GM19467 (cell line): Measurements from ENCODE around the gene B3GLCT.

Experiments used
- ATAC-seq: cut with Tn5 transposase; IDR thresholded peaks from one replicate; pipeline ENCODE4 v1.9.1; 2021; ENCODE audit warnings: mild to moderate bottlenecking, moderate library complexity; ENCODE audit not compliant: unreplicated experiment

The B3GLCT gene

GRCh38 chr13:31267126-31267784 lies 67.5 kb downstream of the B3GLCT start:
- ATAC-seq, result no peak

- no peak for ATAC-seq
Measured at GRCh38 chr13:31274390-31274789, 74.6 kb downstream of the B3GLCT start.

- no peak for ATAC-seq
Measured at GRCh38 chr13:31276421-31276820, 76.6 kb downstream of the B3GLCT start.

- no peak for ATAC-seq
Measured at GRCh38 chr13:31278869-31279268, 79.1 kb downstream of the B3GLCT start.

- no peak for ATAC-seq
Measured at GRCh38 chr13:31282741-31283455, 83.1 kb downstream of the B3GLCT start.

GRCh38 chr13:31286930-31287329 lies 87.2 kb downstream of the B3GLCT start:
- ATAC-seq, result no peak

- ATAC-seq, result no peak
Measured at GRCh38 chr13:31301119-31301518, 101.3 kb downstream of the B3GLCT start.

GRCh38 chr13:31310356-31310755 lies 110.6 kb downstream of the B3GLCT start:
- no peak for ATAC-seq

GRCh38 chr13:31310786-31311185 lies 111.0 kb downstream of the B3GLCT start:
- ATAC-seq, result no peak

- ATAC-seq, result no peak
Measured at GRCh38 chr13:31311921-31312320, 112.1 kb downstream of the B3GLCT start.

- ATAC-seq, result no peak
Measured at GRCh38 chr13:31314961-31315360, 115.2 kb downstream of the B3GLCT start.

- ATAC-seq, result no peak
Measured at GRCh38 chr13:31320946-31321345, 121.2 kb downstream of the B3GLCT start.

- ATAC-seq, result no peak
Measured at GRCh38 chr13:31321457-31321856, 121.7 kb downstream of the B3GLCT start.

GRCh38 chr13:31322026-31322425 lies 122.3 kb downstream of the B3GLCT start:
- ATAC-seq, result no peak

GRCh38 chr13:31322702-31323405 lies 123.1 kb downstream of the B3GLCT start:
- no peak for ATAC-seq

- ATAC-seq, result no peak
Measured at GRCh38 chr13:31327182-31327860, 127.5 kb downstream of the B3GLCT start.

GRCh38 chr13:31328549-31329235 lies 128.9 kb downstream of the B3GLCT start:
- no peak for ATAC-seq

- no peak for ATAC-seq
Measured at GRCh38 chr13:31330236-31330635, 130.5 kb downstream of the B3GLCT start.

GRCh38 chr13:31331068-31331467 lies 131.3 kb downstream of the B3GLCT start:
- ATAC-seq, result no peak

GRCh38 chr13:31334547-31334946 lies 134.8 kb downstream of the B3GLCT start:
- ATAC-seq, result no peak
